ENCODE results near the gene MAPKAPK2.

The MAPKAPK2 gene

GRCh38 chr1:206653715-206654459, 30.8 kb upstream of the MAPKAPK2 start:
- H3K36me3 ChIP-seq (ENCODE audit: insufficient read depth, low read length), result no peaks in the 10 kb centered on the region
- no peaks in the 10 kb centered on the region for H3K9me3 ChIP-seq (ENCODE audit: control insufficient read depth, insufficient read depth, low read length)
- no peak overlapping the region for H3K9ac ChIP-seq (ENCODE audit: low read depth, low read length)
- H3K4me1 ChIP-seq (ENCODE audit: insufficient read depth, low read length), result no peaks in the 10 kb centered on the region

- Histone ChIP-seq H3K4me1 (ENCODE audit: insufficient read depth, low read length) (no peaks in the 10 kb centered on the region), H3K36me3 (ENCODE audit: insufficient read depth, low read length) (no peaks in the 10 kb centered on the region), H3K9me3 (ENCODE audit: control insufficient read depth, insufficient read depth, low read length) (no peaks in the 10 kb centered on the region), H3K9ac (ENCODE audit: low read depth, low read length) (no peak overlapping the region)
These were observed 29.9 kb upstream of the MAPKAPK2 start for GRCh38 chr1:206654828-206655227.

GRCh38 chr1:206655471-206655882, 29.2 kb upstream of the MAPKAPK2 start:
- Histone ChIP-seq H3K4me1 (ENCODE audit: insufficient read depth, low read length) (no peaks in the 10 kb centered on the region), H3K36me3 (ENCODE audit: insufficient read depth, low read length) (no peaks in the 10 kb centered on the region), H3K9me3 (ENCODE audit: control insufficient read depth, insufficient read depth, low read length) (no peaks in the 10 kb centered on the region), H3K9ac (ENCODE audit: low read depth, low read length) (no peak overlapping the region)

GRCh38 chr1:206656936-206657335, 27.8 kb upstream of the MAPKAPK2 start:
- Histone ChIP-seq H3K36me3 (ENCODE audit: insufficient read depth, low read length) (no peaks in the 10 kb centered on the region), H3K9ac (ENCODE audit: low read depth, low read length) (no peak overlapping the region), H3K9me3 (ENCODE audit: control insufficient read depth, insufficient read depth, low read length) (no peaks in the 10 kb centered on the region), H3K4me1 (ENCODE audit: insufficient read depth, low read length) (no peaks in the 10 kb centered on the region)

GRCh38 chr1:206657751-206658150, 27.0 kb upstream of the MAPKAPK2 start:
- Histone ChIP-seq H3K9ac (ENCODE audit: low read depth, low read length) (peak overlapping the region; percentile 39; the same call in 1 of the 2 replicates), H3K36me3 (ENCODE audit: insufficient read depth, low read length) (no peaks in the 10 kb centered on the region), H3K4me1 (ENCODE audit: insufficient read depth, low read length) (no peaks in the 10 kb centered on the region), H3K9me3 (ENCODE audit: control insufficient read depth, insufficient read depth, low read length) (no peaks in the 10 kb centered on the region)

- H3K9ac ChIP-seq (ENCODE audit: low read depth, low read length), result peak overlapping the region; percentile 39; the same call in 1 of the 2 replicates
- no peaks in the 10 kb centered on the region for H3K36me3 ChIP-seq (ENCODE audit: insufficient read depth, low read length)
- no peaks in the 10 kb centered on the region for H3K4me1 ChIP-seq (ENCODE audit: insufficient read depth, low read length)
- no peaks in the 10 kb centered on the region for H3K9me3 ChIP-seq (ENCODE audit: control insufficient read depth, insufficient read depth, low read length)
These were observed 26.3 kb upstream of the MAPKAPK2 start for GRCh38 chr1:206658264-206658980.

- Histone ChIP-seq H3K4me1 (ENCODE audit: insufficient read depth, low read length) (no peaks in the 10 kb centered on the region), H3K9ac (ENCODE audit: low read depth, low read length) (peak overlapping the region; percentile 39; the same call in 1 of the 2 replicates), H3K9me3 (ENCODE audit: control insufficient read depth, insufficient read depth, low read length) (no peaks in the 10 kb centered on the region), H3K36me3 (ENCODE audit: insufficient read depth, low read length) (no peaks in the 10 kb centered on the region)
These were observed 25.8 kb upstream of the MAPKAPK2 start for GRCh38 chr1:206658981-206659273.

GRCh38 chr1:206660136-206660535, 24.6 kb upstream of the MAPKAPK2 start:
- H3K4me1 ChIP-seq (ENCODE audit: insufficient read depth, low read length), result no peaks in the 10 kb centered on the region
- no peak overlapping the region for H3K9ac ChIP-seq (ENCODE audit: low read depth, low read length)
- no peaks in the 10 kb centered on the region for H3K9me3 ChIP-seq (ENCODE audit: control insufficient read depth, insufficient read depth, low read length)
- no peaks in the 10 kb centered on the region for H3K36me3 ChIP-seq (ENCODE audit: insufficient read depth, low read length)

GRCh38 chr1:206661161-206661820, 23.4 kb upstream of the MAPKAPK2 start:
- Histone ChIP-seq H3K4me1 (ENCODE audit: insufficient read depth, low read length) (no peaks in the 10 kb centered on the region), H3K9ac (ENCODE audit: low read depth, low read length) (no peak overlapping the region), H3K9me3 (ENCODE audit: control insufficient read depth, insufficient read depth, low read length) (no peaks in the 10 kb centered on the region), H3K36me3 (ENCODE audit: insufficient read depth, low read length) (no peaks in the 10 kb centered on the region)

- no peak overlapping the region for H3K9ac ChIP-seq (ENCODE audit: low read depth, low read length)
- H3K4me1 ChIP-seq (ENCODE audit: insufficient read depth, low read length), result no peaks in the 10 kb centered on the region
- no peaks in the 10 kb centered on the region for H3K36me3 ChIP-seq (ENCODE audit: insufficient read depth, low read length)
- no peaks in the 10 kb centered on the region for H3K9me3 ChIP-seq (ENCODE audit: control insufficient read depth, insufficient read depth, low read length)
These were observed 22.2 kb upstream of the MAPKAPK2 start for GRCh38 chr1:206662396-206663092.

- Histone ChIP-seq H3K9me3 (ENCODE audit: control insufficient read depth, insufficient read depth, low read length) (no peaks in the 10 kb centered on the region), H3K36me3 (ENCODE audit: insufficient read depth, low read length) (no peaks in the 10 kb centered on the region), H3K9ac (ENCODE audit: low read depth, low read length) (peak overlapping the region; percentile 29; the same call in 1 of the 2 replicates), H3K4me1 (ENCODE audit: insufficient read depth, low read length) (no peaks in the 10 kb centered on the region)
These were observed 21.3 kb upstream of the MAPKAPK2 start for GRCh38 chr1:206663362-206663761.

GRCh38 chr1:206663832-206664652, 20.7 kb upstream of the MAPKAPK2 start:
- Histone ChIP-seq H3K4me1 (ENCODE audit: insufficient read depth, low read length) (no peaks in the 10 kb centered on the region), H3K36me3 (ENCODE audit: insufficient read depth, low read length) (no peaks in the 10 kb centered on the region), H3K9me3 (ENCODE audit: control insufficient read depth, insufficient read depth, low read length) (no peaks in the 10 kb centered on the region), H3K9ac (ENCODE audit: low read depth, low read length) (peak overlapping the region; percentile 29; the same call in 1 of the 2 replicates)

GRCh38 chr1:206664740-206665139, 20.0 kb upstream of the MAPKAPK2 start:
- H3K36me3 ChIP-seq (ENCODE audit: insufficient read depth, low read length), result no peaks in the 10 kb centered on the region
- no peaks in the 10 kb centered on the region for H3K4me1 ChIP-seq (ENCODE audit: insufficient read depth, low read length)
- no peak overlapping the region for H3K9ac ChIP-seq (ENCODE audit: low read depth, low read length)
- H3K9me3 ChIP-seq (ENCODE audit: control insufficient read depth, insufficient read depth, low read length), result no peaks in the 10 kb centered on the region

Measured in ES-I3 (cell line).